ENCODE measurements around the gene HCFC2.

DNA sequence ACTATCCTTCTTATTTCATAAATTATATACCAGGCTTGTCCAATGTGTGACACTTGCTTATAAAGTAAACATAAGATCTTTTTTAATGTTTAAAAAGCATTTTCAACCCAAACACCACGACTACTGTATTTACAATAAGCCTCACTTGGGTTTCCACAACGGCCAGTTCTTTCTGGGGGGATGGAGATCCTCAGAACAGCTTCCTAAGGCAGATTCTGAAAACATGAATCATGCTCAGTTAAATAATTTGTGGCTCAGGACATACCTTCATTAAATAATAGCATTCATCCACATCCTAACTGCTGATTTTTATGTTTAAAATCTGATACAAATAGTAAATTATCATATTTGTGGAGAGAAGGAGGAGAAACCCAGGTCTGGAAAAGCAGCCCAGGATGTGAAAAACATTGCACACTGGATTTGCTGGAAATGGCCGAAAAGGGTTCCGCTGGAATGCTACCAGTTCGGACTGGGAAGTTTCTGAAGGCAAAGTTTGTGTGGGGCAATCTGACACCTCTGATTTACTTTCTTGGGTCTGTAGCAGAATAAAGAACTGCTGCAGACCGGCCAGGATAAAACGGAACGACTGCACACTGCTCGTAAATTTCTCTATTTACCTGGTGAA is 14.9 kb upstream of the HCFC2 start:
- TF ChIP-seq, protein P1, sequence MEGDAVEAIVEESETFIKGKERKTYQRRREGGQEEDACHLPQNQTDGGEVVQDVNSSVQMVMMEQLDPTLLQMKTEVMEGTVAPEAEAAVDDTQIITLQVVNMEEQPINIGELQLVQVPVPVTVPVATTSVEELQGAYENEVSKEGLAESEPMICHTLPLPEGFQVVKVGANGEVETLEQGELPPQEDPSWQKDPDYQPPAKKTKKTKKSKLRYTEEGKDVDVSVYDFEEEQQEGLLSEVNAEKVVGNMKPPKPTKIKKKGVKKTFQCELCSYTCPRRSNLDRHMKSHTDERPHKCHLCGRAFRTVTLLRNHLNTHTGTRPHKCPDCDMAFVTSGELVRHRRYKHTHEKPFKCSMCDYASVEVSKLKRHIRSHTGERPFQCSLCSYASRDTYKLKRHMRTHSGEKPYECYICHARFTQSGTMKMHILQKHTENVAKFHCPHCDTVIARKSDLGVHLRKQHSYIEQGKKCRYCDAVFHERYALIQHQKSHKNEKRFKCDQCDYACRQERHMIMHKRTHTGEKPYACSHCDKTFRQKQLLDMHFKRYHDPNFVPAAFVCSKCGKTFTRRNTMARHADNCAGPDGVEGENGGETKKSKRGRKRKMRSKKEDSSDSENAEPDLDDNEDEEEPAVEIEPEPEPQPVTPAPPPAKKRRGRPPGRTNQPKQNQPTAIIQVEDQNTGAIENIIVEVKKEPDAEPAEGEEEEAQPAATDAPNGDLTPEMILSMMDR (IDR thresholded peaks at IDR 0.05; ENCODE audit: insufficient read depth, low read length), result no peak
- TF ChIP-seq GABPA (IDR thresholded peaks at IDR 0.05; ENCODE audit: low read depth) (no peak), POLR2AphosphoS5 (IDR thresholded peaks at IDR 0.05; ENCODE audit: low read depth) (no peak)

All from HL-60 (cell line).